Loucy (cell line): ENCODE results near the gene NLRP8.
"Not testable (repeated sequence)": the region's sequence is repeated elsewhere in the genome, so short reads cannot be mapped to it uniquely, and the experiment has no call there.

Experiments used
- CTCF ChIP-seq: fragments of 200-600 bp; sonication (generic); conservative IDR thresholded peaks from 2 replicates; pipeline ENCODE4 v1.5.1; 2014; ENCODE audit warnings: mild to moderate bottlenecking, antibody characterized with exemption, low read length
- EZH2phosphoT487 ChIP-seq: fragments of 200-600 bp; IDR thresholded peaks from 2 replicates; pipeline ENCODE4 v1.6.1; 2018; ENCODE audit warnings: antibody characterized with exemption, mild to moderate bottlenecking, moderate library complexity, borderline replicate concordance

- TF ChIP-seq CTCF, EZH2phosphoT487: not testable (repeated sequence)
Observed at GRCh38 chr19:55929258-55929657, 18.4 kb upstream of the NLRP8 start.
